ENCODE data around the gene UBAP2L.
"Not testable (repeated sequence)": the region's sequence is repeated elsewhere in the genome, so short reads cannot be mapped to it uniquely, and the experiment has no call there.

UBAP2L gene

DNA sequence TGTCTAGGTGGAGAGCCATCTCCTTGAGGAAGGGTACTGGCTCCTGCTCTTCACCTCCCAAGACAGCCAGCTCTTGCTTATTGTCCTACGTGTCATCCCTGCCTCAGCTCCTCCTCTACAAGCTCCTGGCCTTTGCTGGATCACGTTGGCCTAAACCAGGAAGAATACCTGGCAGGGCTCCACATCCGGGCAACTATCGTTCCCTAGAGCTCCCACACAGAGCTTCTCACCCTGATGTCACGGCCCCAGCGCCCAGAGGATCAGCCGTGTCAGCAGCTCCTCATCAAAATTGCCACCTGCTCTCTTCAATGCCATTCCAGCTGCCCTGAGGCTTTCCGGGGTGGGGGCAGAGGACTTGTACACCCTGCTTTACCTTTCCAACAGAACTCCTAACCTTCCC is 26.9 kb upstream of the UBAP2L start:
- Histone ChIP-seq H2BK5ac (ENCODE audit: low read depth, low read length, poor library complexity, severe bottlenecking) (no peak overlapping the region), H3K4ac (ENCODE audit: low read depth in 1 of 2, low read length in 2 of 2) (no peak overlapping the region), H2AFZ (ENCODE audit: low read depth, low read length) (no peak overlapping the region), H3K36me3 (ENCODE audit: control insufficient read depth in 1 of 2, insufficient read depth in 2 of 2, low read depth in 1 of 2, low read length in 2 of 2) (no peaks in the 10 kb centered on the region), H2BK120ac (ENCODE audit: low read depth, low read length) (no peak overlapping the region), H3K9me3 (ENCODE audit: control insufficient read depth, low read length) (no peaks in the 10 kb centered on the region), H4K91ac (ENCODE audit: low read length) (peak overlapping the region; percentile 9), H3K4me1 (ENCODE audit: control insufficient read depth, insufficient read depth, low read depth, low read length) (no peaks in the 10 kb centered on the region), H3K79me1 (replicated peaks; ENCODE audit: low read length, poor library complexity, severe bottlenecking) (no peaks in the 10 kb centered on the region), H3K23ac (ENCODE audit: low read length in 2 of 2) (no peak overlapping the region), H3K4me3 (ENCODE audit: insufficient read depth in 1 of 2, low read depth in 1 of 2, low read length in 2 of 2) (no peak overlapping the region), H3K14ac (ENCODE audit: low read length in 2 of 2) (no peak overlapping the region), H3K9ac (ENCODE audit: low read length) (no peak overlapping the region), H2BK15ac (ENCODE audit: low read depth, poor library complexity, severe bottlenecking) (no peak overlapping the region), H2BK12ac (ENCODE audit: low read length in 2 of 2) (no peak overlapping the region), H2AK5ac (ENCODE audit: low read length, severe bottlenecking) (no peak overlapping the region), H3K18ac (ENCODE audit: low read depth in 1 of 2, low read length in 2 of 2) (no peak overlapping the region), H3K27ac (ENCODE audit: low read length, poor library complexity, severe bottlenecking) (no peak overlapping the region), H4K8ac (ENCODE audit: low read length) (no peak overlapping the region), H3K4me2 (ENCODE audit: low read length, poor library complexity, severe bottlenecking) (no peak overlapping the region), H3K27me3 (ENCODE audit: control insufficient read depth in 1 of 2, insufficient read depth in 1 of 2, low read length in 2 of 2) (peaks cover 31 to 45% of the 10 kb centered on the region in 2 experiments)
- 87% methylated on average over 8 of the region's 8 CpGs for whole genome bisulfite sequencing
- no peak for DNase-seq

DNA sequence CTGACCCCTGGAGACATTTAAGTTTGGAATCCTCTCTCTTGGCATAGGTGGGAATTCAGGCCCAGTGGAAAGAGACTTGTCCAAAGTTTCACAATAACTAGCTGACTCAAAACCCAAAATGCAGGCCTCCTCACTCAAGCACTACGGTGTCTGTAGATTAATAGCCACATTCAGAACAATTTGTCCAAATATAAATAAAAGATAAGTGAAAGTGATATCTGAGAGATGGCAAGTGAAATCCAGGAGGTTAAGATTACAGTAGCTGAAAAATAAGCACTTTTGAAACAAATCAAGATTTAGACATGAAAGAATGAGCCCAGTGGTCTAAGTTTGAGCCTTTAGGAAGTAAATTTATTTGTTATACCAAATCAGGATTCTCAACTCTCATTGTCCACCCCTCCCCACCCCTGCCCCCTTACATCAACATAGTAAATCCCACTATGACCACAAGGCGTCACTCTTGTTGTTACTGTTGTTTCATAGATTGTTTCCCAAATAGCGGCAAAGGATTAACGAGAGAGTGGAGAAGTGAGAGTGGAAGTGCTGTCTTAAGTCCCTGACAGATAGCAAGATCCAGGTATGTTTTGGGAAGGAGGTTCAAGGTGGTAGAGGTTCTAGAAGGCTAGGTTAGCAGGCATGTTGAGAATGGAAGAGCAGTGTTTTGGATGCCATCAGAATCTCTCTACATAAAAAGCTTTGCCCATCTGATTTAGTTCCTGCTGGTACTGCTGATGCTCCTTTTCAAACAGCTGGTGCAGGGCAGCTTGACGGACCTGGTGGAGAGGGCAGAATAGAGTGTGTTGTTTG is 21.8 kb upstream of the UBAP2L start:
- H3K23ac ChIP-seq (ENCODE audit: low read length in 2 of 2), result no peak overlapping the region
- H3K9me3 ChIP-seq (ENCODE audit: control insufficient read depth, low read length), result no peaks in the 10 kb centered on the region
- peaks cover 8 to 16% of the 10 kb centered on the region in 2 experiments for H3K27me3 ChIP-seq (ENCODE audit: control insufficient read depth in 1 of 2, insufficient read depth in 1 of 2, low read length in 2 of 2)
- no peak overlapping the region for H4K8ac ChIP-seq (ENCODE audit: low read length)
- DNase-seq, result peak; percentile 79
- peak overlapping the region; percentile 53 for H3K9ac ChIP-seq (ENCODE audit: low read length)
- no peaks in the 10 kb centered on the region for H3K79me1 ChIP-seq (replicated peaks; ENCODE audit: low read length, poor library complexity, severe bottlenecking)
- no peak overlapping the region for H4K91ac ChIP-seq (ENCODE audit: low read length)
- 8% methylated on average over 3 of the region's 5 CpGs for WGBS
- no peak overlapping the region for H3K27ac ChIP-seq (ENCODE audit: low read length, poor library complexity, severe bottlenecking)
- no peak overlapping the region for H3K4me2 ChIP-seq (ENCODE audit: low read length, poor library complexity, severe bottlenecking)
- no peak overlapping the region for H2BK15ac ChIP-seq (ENCODE audit: low read depth, poor library complexity, severe bottlenecking)
- H2BK120ac ChIP-seq (ENCODE audit: low read depth, low read length), result no peak overlapping the region
- H2BK12ac ChIP-seq (ENCODE audit: low read length in 2 of 2), result peak overlapping the region in 1 of 2 experiments; percentile 15
- no peak overlapping the region for H2BK5ac ChIP-seq (ENCODE audit: low read depth, low read length, poor library complexity, severe bottlenecking)
- H3K4me3 ChIP-seq (ENCODE audit: insufficient read depth in 1 of 2, low read depth in 1 of 2, low read length in 2 of 2), result peak overlapping the region in 1 of 2 experiments; percentile 46
- no peak overlapping the region for H3K18ac ChIP-seq (ENCODE audit: low read depth in 1 of 2, low read length in 2 of 2)
- H3K4me1 ChIP-seq (ENCODE audit: control insufficient read depth, insufficient read depth, low read depth, low read length), result no peaks in the 10 kb centered on the region
- no peaks in the 10 kb centered on the region for H3K36me3 ChIP-seq (ENCODE audit: control insufficient read depth in 1 of 2, insufficient read depth in 2 of 2, low read depth in 1 of 2, low read length in 2 of 2)
- H2AK5ac ChIP-seq (ENCODE audit: low read length, severe bottlenecking), result no peak overlapping the region
- H3K4ac ChIP-seq (ENCODE audit: low read depth in 1 of 2, low read length in 2 of 2), result no peak overlapping the region
- H2AFZ ChIP-seq (ENCODE audit: low read depth, low read length), result peak overlapping the region; percentile 46
- no peak overlapping the region for H3K14ac ChIP-seq (ENCODE audit: low read length in 2 of 2)

DNA sequence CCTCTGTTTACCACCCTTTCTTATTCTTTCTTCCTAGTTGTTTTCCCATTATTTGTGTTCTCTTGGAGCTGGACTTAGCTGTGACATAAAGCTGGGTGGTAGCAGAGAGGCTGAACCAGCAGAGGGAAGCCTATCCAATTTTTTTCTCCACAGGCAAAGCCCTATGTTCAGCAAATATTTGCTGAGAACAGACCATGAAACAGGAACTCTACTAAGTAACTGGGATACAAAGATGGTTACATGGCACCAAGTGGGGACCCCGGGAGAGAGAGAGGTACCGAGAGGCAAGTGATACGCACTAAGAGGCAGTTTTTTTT is 21.2 kb upstream of the UBAP2L start:
- H3K14ac ChIP-seq (ENCODE audit: low read length in 2 of 2), result no peak overlapping the region
- H2BK12ac ChIP-seq (ENCODE audit: low read length in 2 of 2), result peak overlapping the region in 1 of 2 experiments; percentile 15
- no peak overlapping the region for H3K23ac ChIP-seq (ENCODE audit: low read length in 2 of 2)
- H3K4me1 ChIP-seq (ENCODE audit: control insufficient read depth, insufficient read depth, low read depth, low read length), result no peaks in the 10 kb centered on the region
- H4K8ac ChIP-seq (ENCODE audit: low read length), result no peak overlapping the region
- H3K18ac ChIP-seq (ENCODE audit: low read depth in 1 of 2, low read length in 2 of 2), result no peak overlapping the region
- H3K4me2 ChIP-seq (ENCODE audit: low read length, poor library complexity, severe bottlenecking), result no peak overlapping the region
- H3K36me3 ChIP-seq (ENCODE audit: control insufficient read depth in 1 of 2, insufficient read depth in 2 of 2, low read depth in 1 of 2, low read length in 2 of 2), result no peaks in the 10 kb centered on the region
- H2AFZ ChIP-seq (ENCODE audit: low read depth, low read length), result peak overlapping the region; percentile 46
- 91% methylated on average over 3 of the region's 3 CpGs for WGBS
- no peak overlapping the region for H2AK5ac ChIP-seq (ENCODE audit: low read length, severe bottlenecking)
- H4K91ac ChIP-seq (ENCODE audit: low read length), result no peak overlapping the region
- H2BK120ac ChIP-seq (ENCODE audit: low read depth, low read length), result no peak overlapping the region
- peaks cover 3 to 11% of the 10 kb centered on the region in 2 experiments for H3K27me3 ChIP-seq (ENCODE audit: control insufficient read depth in 1 of 2, insufficient read depth in 1 of 2, low read length in 2 of 2)
- peak overlapping the region in 1 of 2 experiments; percentile 46 for H3K4me3 ChIP-seq (ENCODE audit: insufficient read depth in 1 of 2, low read depth in 1 of 2, low read length in 2 of 2)
- peak; percentile 43 for DNase-seq
- H3K9ac ChIP-seq (ENCODE audit: low read length), result peak overlapping the region; percentile 53
- H2BK5ac ChIP-seq (ENCODE audit: low read depth, low read length, poor library complexity, severe bottlenecking), result no peak overlapping the region
- H2BK15ac ChIP-seq (ENCODE audit: low read depth, poor library complexity, severe bottlenecking), result no peak overlapping the region
- no peaks in the 10 kb centered on the region for H3K9me3 ChIP-seq (ENCODE audit: control insufficient read depth, low read length)
- no peaks in the 10 kb centered on the region for H3K79me1 ChIP-seq (replicated peaks; ENCODE audit: low read length, poor library complexity, severe bottlenecking)
- no peak overlapping the region for H3K27ac ChIP-seq (ENCODE audit: low read length, poor library complexity, severe bottlenecking)
- H3K4ac ChIP-seq (ENCODE audit: low read depth in 1 of 2, low read length in 2 of 2), result no peak overlapping the region

DNA sequence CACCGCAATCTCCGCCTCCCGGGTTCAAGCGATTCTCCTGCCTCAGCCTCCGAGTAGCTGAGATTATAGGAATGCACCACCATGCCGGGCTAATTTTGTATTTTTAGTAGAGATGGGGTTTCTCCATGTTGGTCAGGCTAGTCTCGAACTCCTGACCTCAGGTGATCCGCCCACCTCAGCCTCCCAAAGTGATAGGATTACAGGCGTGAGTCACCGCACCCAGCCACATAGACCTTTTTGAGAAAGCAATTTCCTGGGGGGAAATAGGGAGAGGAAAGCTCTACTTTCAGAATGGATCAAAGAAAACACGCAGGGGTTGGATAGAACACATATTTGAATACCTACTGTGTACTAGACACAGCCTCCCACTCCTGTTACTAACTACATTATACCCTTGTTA is 15.0 kb upstream of the UBAP2L start:
- not testable (repeated sequence) for H3K14ac ChIP-seq (ENCODE audit: low read length in 2 of 2); H4K91ac ChIP-seq (ENCODE audit: low read length); H3K9me3 ChIP-seq (ENCODE audit: control insufficient read depth, low read length); H3K4me1 ChIP-seq (ENCODE audit: control insufficient read depth, insufficient read depth, low read depth, low read length); H3K4me3 ChIP-seq (ENCODE audit: insufficient read depth in 1 of 2, low read depth in 1 of 2, low read length in 2 of 2); H2AK5ac ChIP-seq (ENCODE audit: low read length, severe bottlenecking); H2BK12ac ChIP-seq (ENCODE audit: low read length in 2 of 2); H2BK120ac ChIP-seq (ENCODE audit: low read depth, low read length); H2AFZ ChIP-seq (ENCODE audit: low read depth, low read length); H3K4ac ChIP-seq (ENCODE audit: low read depth in 1 of 2, low read length in 2 of 2); DNase-seq; H4K8ac ChIP-seq (ENCODE audit: low read length); H3K4me2 ChIP-seq (ENCODE audit: low read length, poor library complexity, severe bottlenecking); H2BK15ac ChIP-seq (ENCODE audit: low read depth, poor library complexity, severe bottlenecking); H3K23ac ChIP-seq (ENCODE audit: low read length in 2 of 2); H2BK5ac ChIP-seq (ENCODE audit: low read depth, low read length, poor library complexity, severe bottlenecking); H3K27me3 ChIP-seq (ENCODE audit: control insufficient read depth in 1 of 2, insufficient read depth in 1 of 2, low read length in 2 of 2); H3K18ac ChIP-seq (ENCODE audit: low read depth in 1 of 2, low read length in 2 of 2); H3K27ac ChIP-seq (ENCODE audit: low read length, poor library complexity, severe bottlenecking)
- Histone ChIP-seq H3K79me1 (replicated peaks; ENCODE audit: low read length, poor library complexity, severe bottlenecking) (peaks cover 15% of the 10 kb centered on the region), H3K9ac (ENCODE audit: low read length) (peak overlapping the region; percentile 25), H3K36me3 (ENCODE audit: control insufficient read depth in 1 of 2, insufficient read depth in 2 of 2, low read depth in 1 of 2, low read length in 2 of 2) (peaks cover 41 to 55% of the 10 kb centered on the region in 2 experiments)
- WGBS, result 98% methylated on average over 10 of the region's 11 CpGs
